ENCODE data around the gene CRISP1.
"Not testable (repeated sequence)": the region's sequence is repeated elsewhere in the genome, so short reads cannot be mapped to it uniquely, and the experiment has no call there.

CRISP1 gene

DNA sequence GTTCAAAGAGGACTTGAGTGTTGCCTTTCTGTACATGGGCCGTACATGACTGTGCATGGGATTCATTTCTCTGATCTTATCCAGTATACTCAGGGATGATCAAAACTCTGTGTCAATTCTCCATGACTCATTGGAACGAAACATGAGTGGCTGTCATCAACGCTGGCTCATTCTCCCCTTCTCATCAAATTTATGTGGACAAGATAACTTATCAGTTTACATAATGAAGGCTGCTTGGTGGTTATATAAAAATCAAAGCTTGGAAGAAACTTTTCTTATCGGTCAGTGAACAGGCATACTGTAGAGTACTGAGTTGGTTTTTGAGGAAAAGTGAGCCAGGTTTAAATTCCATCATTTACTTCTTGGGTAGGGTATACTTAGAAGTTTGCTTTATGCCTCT lies 24.9 kb downstream of the CRISP1 start:
- no peak for DNase-seq (ENCODE audit: low read depth in 2 of 2)

DNA sequence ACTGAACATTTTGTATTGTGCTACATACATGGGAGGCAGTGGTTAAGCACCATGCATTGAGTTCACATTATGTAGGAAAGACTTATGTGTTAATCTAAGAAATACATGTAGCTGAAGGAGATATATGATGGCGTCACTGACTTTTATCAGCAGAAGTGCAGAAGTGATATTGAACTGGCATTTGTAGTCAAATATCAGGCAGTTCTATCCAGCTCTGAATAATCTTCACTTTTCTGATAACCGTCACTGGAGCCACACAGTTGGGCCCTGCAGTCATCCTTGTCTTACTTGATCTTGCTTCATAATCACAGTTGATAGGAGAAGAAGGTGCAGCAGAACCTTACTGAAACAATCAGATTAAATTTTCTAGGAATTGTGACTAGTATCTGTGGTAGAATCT lies 26.4 kb downstream of the CRISP1 start:
- DNase-seq (ENCODE audit: low read depth in 2 of 2): no peak

DNA sequence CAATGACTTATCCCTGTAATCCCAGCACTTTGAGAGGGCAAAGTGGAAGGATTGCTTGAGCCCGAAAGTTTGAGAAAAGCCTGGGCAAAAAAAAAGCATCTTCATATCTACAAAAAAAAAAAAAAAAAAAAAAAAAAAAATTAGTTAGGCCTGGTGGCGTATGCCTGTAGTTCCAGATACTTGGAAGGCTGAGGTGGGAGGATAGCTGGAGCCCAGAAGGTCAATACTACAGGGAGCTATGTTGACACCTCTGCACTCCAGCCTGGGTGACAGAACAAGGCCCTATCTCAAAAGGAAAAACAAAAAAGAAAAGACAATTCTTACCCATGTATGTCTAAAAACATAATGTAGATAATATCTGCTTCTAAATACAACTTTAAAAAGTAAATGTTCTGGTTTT lies 27.2 kb downstream of the CRISP1 start:
- DNase-seq (ENCODE audit: low read depth in 2 of 2): no peak

DNA sequence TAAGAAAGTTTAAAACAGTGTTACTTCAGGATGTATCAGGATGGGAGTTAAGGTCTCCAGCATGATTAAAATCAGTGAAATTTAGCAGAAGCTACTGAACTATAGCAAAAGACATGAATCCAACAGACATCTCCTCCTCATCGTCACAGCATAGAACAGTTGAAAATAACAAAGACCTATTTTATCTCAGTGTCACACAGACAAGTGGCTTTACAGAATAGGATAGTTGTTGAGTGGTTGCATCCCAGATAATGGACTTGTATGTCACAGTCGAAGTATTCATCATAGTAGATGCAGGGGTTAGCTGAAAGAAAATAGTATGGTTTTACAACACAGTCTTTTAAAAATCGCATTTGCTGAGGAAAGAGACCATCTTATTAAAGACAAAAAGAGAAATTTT lies 31.2 kb downstream of the CRISP1 start:
- DNase-seq (ENCODE audit: low read depth in 2 of 2): no peak

DNA sequence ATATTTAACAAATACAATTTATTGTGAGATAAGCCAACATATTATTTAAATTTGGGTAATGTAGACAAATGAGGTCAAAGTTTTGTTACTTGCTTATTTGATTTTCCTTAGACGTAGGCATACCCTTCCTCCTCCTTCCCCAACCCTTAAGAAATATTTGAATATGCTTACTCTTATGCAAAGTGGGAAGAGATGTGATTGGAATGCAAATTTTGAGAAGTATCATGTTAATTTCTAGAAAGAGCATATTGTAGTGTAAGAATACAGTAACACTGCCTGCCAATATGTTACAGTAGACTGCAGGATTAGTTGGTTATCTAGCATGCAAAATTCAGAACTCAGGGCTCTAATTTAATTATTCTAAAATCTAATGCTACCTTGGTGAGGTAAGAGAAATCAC lies 32.9 kb downstream of the CRISP1 start:
- no peak for DNase-seq (ENCODE audit: low read depth in 2 of 2)

DNA sequence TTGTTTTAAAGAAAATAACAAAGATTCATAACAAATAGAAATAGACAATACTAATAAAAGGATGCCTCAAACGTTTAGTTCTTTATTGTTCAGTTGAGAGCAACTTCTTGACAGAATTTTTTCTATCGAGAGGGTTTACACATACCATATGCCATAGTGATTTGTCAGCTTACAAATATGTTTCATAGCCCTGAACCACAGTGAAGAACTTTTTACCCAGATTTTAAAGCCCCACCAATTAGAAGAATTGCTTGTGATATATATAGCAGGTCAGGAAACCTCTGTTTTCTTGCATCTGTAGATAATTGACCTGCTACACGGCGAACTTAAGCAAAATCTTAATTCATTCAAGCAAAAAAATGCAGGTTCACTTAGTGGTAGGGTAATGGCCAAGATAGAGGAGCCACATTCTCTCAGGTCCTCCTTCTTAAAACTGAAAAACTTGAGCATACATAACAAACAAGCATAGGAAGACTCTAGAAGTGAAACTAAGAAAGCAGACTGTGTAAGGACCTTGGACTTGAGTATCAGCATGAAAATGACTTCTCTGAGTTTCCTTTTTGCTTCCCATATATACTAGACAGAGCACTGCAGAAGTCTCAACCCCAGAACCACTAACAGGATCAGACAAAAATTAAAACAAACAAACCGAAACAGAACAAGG lies 39.5 kb downstream of the CRISP1 start:
- DNase-seq (ENCODE audit: low read depth in 2 of 2): no peak

DNA sequence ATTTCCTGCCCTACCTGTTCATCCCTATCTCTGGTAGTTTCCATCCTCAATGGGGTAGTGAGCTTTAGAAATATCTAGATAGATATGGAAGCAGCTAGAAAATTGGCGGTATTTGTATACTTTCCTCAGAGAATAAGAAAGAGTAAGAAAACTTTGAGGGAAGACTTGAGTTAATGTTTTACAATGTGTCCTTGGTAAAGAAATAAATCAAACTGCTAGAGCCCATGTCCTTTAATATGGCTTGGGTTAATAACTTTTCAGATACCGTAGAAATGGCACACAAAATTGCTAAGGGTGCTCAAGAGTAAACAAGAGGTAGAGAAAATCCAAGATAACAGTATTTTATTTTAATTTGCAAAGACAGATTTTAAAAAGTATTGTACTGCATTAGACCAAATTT lies 51.2 kb downstream of the CRISP1 start:
- no peak for DNase-seq (ENCODE audit: low read depth in 2 of 2)

DNA sequence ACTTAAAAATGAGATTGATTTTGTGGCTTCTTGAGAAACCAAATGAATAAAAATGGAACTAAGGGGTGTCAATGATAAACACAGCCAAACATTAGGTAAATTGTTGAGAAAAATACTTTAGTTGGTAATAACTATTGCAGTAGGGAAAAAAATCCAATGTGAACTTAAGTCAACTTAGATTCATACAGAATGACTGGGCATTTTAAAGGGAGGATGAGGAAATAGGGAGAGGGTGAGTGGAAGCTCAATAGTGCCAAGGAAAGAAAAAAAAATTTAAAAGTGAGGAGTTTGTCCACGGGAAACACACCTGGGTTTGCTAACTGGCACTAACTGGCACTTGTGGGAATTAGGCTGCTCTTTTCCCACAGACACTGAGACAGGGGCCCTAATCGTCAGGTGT lies 53.1 kb downstream of the CRISP1 start:
- no peak for DNase-seq (ENCODE audit: low read depth in 2 of 2)

DNA sequence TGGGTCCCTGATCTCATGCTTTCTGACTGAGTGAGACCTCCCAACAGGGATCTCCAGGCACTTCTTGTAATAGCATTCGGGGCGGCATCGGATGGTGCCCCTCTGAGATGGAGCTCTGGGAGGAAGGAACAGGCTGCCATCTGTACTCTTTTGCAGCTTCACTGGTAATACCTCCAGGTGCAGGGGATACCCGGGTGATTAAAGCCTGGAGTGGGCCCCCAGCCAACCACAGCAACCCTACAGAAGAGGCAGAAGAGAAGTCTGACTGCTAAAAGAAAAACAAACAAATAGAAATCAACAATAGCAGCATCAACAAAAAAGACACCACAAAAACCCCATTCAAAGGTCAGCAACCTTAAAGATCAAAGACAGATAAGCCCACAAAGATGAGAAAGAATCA lies 60.2 kb downstream of the CRISP1 start:
- no peak for DNase-seq (ENCODE audit: low read depth in 2 of 2)

DNA sequence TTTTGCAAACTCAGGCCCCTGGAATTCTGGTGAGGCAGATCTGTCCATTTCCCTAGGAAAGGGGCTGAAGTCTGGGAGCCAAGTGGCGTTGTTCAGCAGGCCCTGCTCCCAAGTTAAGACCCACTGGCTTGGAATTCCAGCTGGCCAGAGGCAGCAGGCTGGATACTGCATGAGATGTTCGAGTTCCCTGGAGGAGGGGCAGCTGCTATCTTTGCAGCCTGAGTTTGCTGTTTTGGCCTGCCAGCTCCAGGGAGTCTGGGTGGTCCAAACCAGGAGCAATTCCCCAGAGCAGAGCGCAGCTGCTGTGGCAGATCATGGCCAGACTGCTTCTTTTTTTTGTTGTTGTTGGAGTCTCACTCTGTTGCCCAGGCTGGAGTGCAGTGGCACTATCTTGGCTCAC lies 61.1 kb downstream of the CRISP1 start:
- no peak for DNase-seq (ENCODE audit: low read depth in 2 of 2)

DNA sequence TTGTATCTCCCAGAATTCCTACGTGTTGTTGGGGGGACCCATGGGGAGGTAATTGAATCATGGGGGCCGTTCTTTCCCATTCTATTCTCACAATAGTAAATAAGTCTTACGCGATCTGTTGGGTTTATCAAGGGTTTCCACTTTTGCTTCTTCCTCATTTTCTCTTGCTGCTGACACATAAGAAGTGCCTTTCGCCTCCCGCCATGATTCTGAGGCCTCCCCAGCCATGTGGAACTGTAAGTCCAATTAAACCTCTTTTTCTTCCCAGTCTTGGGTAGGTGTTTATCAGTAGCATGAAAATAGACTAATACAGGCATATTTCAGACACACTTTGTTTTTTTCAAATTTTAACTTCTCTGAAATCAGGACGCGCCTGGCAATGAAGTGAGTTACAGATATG lies 64.8 kb downstream of the CRISP1 start:
- DNase-seq (ENCODE audit: low read depth in 2 of 2): no peak

DNA sequence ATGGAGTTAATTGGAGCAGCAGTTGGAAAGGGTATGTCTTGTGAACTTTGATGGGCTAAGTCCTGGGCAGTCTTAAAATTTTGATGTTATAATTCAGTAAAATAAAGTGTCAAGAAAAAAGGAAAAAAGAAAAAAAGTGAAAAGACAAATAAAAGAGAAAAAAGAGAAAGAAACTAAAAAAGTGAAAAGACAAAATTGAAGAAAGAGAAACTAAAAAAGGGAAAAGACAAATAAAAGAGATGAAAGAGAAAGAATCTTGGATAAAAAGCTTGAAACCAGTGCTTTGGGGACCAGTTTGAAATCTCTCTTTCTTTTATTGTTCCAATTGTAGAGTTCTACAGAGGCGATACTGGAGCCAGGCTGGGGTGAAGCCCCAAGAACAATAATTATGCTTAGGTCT lies 67.2 kb downstream of the CRISP1 start:
- no peak for DNase-seq (ENCODE audit: low read depth in 2 of 2)

DNA sequence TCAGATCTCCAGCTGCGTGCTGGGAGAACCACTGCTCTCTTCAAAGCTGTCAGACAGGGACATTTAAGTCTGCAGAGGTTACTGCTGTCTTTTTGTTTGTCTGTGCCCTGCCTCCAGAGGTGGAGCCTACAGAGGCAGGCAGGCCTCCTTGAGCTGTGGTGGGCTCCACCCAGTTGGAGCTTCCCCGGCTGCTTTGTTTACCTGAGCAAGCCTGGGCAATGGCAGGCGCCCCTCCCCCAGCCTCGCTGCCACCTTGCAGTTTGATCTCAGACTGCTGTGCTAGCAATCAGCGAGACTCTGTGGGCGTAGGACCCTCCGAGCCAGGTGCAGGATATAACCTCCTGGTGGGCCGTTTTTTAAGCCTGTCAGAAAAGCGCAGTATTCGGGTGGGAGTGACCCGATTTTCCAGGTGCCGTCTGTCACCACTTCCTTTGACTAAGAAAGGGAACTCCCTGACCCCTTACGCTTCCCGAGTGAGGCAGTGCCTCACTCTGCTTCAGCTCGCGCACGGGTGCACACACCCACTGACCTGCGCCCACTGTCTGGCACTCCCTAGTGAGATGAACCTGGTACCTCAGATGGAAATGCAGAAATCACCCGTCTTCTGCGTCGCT lies 69.4 kb downstream of the CRISP1 start:
- not testable (repeated sequence) for DNase-seq (ENCODE audit: low read depth in 2 of 2)

DNA sequence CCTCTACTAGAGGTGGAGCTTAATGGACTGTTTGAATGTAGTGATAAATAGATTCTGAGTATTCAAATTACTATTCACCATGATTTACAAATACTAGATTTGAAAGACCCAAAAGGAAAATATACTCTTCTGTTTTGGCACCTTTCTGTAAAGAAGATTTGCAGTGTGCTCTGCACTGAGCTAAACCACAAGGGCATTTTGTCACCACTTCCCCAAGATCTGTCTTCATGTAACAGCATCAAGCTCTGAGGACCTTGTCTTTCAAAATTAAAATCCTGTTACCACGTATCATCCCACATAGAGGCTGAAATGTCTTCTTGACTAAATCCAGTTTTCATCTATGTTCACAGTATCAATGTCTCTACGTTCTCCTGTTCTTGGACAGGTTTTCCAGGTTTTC lies 76.0 kb downstream of the CRISP1 start:
- no peak for DNase-seq (ENCODE audit: low read depth in 2 of 2)

DNA sequence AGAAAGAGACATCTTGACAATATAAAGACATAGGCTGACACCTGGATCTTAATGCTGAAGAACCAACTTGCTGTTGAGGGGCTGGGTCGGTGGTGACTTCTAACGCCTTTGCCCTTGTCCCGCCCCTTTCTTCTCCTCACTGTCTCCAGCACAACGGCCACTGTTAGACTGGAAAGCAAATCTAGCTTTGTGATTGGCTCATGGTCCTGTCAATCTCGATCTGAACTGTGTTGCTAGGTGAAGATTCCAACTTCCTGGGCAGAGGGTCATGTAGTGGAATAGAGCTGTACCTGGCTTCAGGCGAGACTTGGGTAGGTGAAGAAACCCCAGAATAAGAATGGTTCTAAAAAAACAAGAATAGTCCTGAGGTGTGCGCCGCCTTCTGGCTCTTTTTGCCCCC lies 79.2 kb downstream of the CRISP1 start, which contains the start of gene PGK2:
TSS of gene PGK2 (minus strand) at position 110 of the 400 bp plus-strand sequence. CDS start at position 12, 98 bp downstream.
- no peak for DNase-seq (ENCODE audit: low read depth in 2 of 2)

DNA sequence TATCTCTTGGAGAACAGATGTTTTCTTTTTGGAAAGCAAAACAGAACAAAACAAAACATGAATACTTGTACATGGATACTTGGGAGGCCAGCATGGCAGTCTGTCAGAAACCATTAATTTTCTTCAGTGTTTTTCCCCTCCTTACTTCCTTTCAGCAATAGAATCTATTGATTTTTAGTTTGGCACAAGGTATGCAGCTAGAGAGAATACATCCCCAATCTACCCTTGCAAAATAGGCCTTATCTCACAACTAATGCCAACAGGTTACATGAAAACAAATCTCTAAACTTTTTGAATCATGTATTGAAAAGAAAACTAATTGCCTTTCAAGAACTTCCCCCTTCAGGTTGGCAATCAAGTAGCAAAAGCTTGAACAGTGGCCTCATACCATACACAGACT lies 82.1 kb downstream of the CRISP1 start:
- DNase-seq (ENCODE audit: low read depth in 2 of 2): no peak
